HG03280 (cell line): ENCODE results near the gene SLC12A6.
A peak's percentile ranks its signal among the peaks of the same experiment; 100 is the strongest.
"Not testable (repeated sequence)": the region's sequence is repeated elsewhere in the genome, so short reads cannot be mapped to it uniquely, and the experiment has no call there.

Experiments
- ATAC-seq: cut with Tn5 transposase; IDR thresholded peaks from one replicate; pipeline ENCODE4 v1.9.1; 2021; ENCODE audit warnings: mild to moderate bottlenecking, moderate library complexity; ENCODE audit not compliant: unreplicated experiment

SLC12A6 gene

DNA sequence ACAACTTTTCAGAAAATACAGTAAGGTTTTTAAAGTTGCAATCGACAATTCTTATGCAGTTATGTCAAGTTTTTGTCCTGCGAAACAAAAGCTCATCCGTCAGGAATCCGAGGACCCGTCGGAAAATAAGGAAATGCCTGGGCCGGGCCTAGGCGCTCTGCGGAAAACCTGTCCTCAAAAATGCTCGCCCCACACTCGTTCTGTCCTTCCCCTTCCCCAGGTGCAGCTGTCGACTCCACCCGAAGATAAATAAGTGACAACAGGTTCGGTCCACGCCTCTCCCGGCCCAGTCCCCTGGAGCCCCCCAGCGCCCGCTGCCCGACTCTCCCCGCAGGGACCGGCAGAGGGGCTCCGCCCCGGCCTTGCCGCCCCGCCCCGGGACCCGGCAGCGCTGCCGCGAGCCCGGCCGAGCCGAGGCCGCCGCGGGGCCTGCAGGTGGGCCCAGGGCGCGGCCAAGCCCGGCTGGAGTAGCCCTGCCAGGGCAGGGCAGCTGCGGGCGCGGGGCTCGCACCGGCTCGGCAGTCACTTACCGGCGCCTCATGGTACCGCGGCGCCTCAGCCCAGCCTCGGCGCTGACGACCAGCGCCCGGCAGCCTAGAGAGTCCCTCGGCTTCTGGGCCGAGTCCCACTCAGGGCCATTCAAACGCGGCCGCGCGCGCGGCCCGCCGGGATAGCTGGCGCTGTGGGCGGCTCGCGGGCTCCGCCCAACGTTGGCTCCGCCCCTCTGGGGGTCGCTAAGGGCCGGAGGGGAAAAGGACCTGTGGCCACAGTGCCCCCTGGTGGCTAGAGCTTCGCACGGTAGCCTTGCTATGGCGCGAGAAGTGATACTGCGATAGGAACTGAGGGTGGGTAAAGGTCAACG is 127.9 kb downstream of the SLC12A6 start, which contains the start of gene KATNBL1:
Gene KATNBL1, minus strand, starts transcription at position 676 of the 862 bp plus-strand sequence. CDS start 46,420 bp downstream, outside the sequence.
- ATAC-seq, result peak; percentile 94

DNA sequence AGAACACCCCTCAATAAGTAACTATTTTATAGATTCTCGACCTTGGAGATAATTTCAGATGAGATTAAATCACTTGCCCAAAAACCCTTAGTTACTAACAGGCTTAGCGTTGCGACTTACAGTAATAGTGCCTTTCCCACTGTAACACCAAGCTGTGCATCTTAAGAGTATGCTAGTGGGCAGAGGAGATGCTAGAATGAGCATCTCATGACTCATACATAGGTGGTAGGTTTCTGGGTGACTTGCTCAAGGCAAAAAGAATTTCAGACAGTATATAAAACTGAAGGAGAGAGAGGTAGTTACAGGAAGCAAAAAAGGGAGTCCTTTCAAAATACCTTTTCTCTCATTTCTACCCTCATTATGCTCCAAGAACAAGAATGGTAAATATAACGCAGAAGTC is 131.6 kb downstream of the SLC12A6 start:
- no peak for ATAC-seq

DNA sequence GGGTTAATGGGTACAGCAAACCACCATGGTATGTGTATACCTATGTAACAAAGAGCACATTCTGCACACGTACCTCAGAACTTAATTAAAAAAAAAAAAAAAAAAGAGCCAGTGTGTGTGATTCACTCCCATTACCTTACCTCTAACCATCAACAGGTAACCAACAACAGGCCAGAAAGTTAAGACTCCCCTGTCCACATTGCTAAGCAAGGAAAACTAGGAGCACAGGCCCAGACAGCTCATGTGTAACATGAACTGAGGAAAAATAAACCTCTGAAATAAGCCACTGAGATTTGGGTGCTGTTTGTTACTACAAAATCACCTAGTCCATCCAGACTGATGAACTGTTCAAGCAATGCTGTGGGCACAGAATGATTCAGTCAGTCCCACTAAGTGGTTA is 133.6 kb downstream of the SLC12A6 start:
- ATAC-seq, result no peak

DNA sequence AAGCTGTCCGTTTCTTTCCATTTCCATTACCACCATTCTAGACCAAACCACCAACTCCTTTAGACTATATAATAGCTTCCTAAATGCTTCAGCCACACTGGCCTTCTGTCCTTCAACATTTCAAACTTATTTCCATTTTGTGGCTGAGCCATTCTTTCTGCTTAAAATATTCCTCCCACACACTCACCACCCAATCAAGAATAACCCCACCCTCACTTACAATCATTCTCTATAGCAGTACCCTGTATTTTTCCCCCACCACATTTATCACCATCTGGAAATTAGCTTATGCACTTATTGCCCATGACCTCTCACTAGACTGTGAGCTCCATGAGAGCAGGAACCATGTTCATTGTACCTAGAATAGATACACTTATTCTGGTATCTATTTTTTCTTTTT is 134.3 kb downstream of the SLC12A6 start:
- ATAC-seq, result no peak

DNA sequence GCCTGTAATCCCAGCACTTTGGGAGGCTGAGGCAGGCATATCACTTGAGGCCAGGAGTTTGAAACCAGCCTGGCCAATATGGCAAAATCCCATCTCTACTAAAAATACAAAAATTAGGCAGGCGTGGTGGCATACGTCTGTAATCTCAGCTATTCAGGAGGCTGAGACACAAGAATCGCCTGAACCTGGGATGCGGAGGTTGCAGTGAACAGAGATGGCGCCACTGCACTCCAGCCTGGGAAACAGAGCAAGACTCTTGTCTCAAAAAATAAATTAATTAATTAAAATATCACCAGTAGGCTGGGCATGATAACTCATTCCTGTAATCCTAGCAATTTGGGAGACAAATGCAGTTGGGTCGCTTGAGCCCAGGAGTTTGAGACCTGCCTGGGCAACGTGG is 144.3 kb downstream of the SLC12A6 start:
- not testable (repeated sequence) for ATAC-seq

DNA sequence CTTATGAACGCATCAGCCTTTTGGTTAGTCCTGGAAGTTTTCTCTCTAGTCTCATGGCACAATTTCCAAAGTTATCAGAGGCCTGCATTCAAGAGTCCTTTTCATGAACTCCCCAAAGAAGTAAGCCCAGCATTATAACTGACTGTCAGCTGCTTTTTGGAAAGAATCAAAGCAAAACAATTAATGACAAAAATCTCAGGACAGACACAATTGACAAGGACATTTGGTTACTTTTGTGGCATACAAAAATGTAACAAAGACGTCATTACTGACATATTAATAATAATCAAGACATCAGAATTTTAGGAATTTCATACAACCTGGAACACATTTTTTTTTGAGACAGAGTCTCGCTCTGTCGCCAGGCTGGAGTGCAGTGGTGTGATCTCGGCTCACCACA is 148.9 kb downstream of the SLC12A6 start:
- ATAC-seq, result no peak

DNA sequence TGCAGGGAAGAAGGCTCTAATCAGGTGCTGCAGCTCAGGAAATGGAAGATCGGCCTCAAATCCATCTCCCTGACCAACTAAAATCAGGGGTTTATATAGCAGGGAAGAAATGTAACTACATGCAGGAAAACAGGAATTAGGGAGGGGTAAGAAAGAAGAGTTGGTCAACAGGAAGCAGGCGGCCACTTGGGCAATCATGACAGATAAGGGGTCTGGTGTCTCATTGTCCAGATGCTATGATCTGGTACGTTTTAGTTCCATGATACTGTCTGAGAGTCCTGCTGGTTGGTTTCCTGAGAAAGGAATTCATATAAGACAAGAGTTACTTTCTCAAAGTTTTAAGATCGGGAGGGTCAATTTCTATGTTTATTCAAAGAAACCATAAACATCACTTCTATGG is 151.9 kb downstream of the SLC12A6 start:
- ATAC-seq, result no peak

DNA sequence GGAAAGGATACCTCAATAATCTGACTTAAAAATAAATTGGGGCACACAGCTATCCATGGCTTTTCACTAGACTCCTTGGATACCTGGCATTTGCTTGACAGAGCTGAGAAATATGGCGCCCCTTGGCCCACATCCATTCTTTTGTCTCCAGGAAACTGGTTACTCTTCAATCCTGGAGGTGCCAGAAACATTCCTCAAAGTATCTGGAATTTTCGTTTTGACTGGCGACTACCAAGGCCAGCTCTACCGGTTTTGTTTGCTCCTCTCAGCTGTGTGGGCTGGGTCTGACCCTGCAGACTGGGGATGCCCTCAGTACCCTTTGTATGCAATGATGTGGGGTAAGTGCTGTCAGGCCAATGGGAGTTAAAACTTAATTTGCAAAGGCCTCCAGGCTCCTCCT is 154.6 kb downstream of the SLC12A6 start:
- ATAC-seq, result no peak
